Keratinocyte (primary cell): ENCODE results near the gene SLC26A5.

ENCODE experiments used
- EZH2 ChIP-seq: IDR thresholded peaks from one replicate; pipeline ENCODE4 v1.6.1; 2012; ENCODE audit warnings: inconsistent platforms, mild to moderate bottlenecking, low read length, moderate library complexity
- TF ChIP-seq, protein P1 (sequence below), 3 experiments: IDR thresholded peaks in 1 of 3; conservative IDR thresholded peaks in 1 of 3; optimal IDR thresholded peaks in 1 of 3; 2 replicates in 2 of 3; 3 replicates in 1 of 3; pipeline versions ENCODE3 to v1.5.1; 2011; ENCODE audit warnings: low read length in 3 of 3, mild to moderate bottlenecking in 3 of 3, moderate library complexity in 2 of 3, control low read depth in 1 of 3, inconsistent platforms in 1 of 3; ENCODE audit not compliant: insufficient read depth in 2 of 3; ENCODE audit errors: extremely low read depth in 1 of 3

- TF ChIP-seq, protein P1, sequence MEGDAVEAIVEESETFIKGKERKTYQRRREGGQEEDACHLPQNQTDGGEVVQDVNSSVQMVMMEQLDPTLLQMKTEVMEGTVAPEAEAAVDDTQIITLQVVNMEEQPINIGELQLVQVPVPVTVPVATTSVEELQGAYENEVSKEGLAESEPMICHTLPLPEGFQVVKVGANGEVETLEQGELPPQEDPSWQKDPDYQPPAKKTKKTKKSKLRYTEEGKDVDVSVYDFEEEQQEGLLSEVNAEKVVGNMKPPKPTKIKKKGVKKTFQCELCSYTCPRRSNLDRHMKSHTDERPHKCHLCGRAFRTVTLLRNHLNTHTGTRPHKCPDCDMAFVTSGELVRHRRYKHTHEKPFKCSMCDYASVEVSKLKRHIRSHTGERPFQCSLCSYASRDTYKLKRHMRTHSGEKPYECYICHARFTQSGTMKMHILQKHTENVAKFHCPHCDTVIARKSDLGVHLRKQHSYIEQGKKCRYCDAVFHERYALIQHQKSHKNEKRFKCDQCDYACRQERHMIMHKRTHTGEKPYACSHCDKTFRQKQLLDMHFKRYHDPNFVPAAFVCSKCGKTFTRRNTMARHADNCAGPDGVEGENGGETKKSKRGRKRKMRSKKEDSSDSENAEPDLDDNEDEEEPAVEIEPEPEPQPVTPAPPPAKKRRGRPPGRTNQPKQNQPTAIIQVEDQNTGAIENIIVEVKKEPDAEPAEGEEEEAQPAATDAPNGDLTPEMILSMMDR (optimal IDR thresholded peaks at IDR 0.05 in 1 of 3, IDR thresholded peaks at IDR 0.05 in 1 of 3, conservative IDR thresholded peaks at IDR 0.05 in 1 of 3; ENCODE audit: extremely low read depth in 1 of 3, insufficient read depth in 2 of 3, low read length in 3 of 3), result no peak
- TF ChIP-seq EZH2, result no peak
Observed at GRCh38 chr7:103348959-103349358, 97.0 kb downstream of the SLC26A5 start.
